Caco-2 (cell line): ENCODE data around the gene UBA1. TPM values are rescaled to one million over a fixed set of nuclear protein-coding genes. Genes with fewer than 3 reads are reported as not detected.

Source experiments
- BruUV-seq: library from RNA; stranded (reverse); fragments of 400-500 nt; replicated peaks from 2 replicates; lab custom pipeline; 2021; lab: Mats Ljungman, UMichigan
- CTCF ChIA-PET: fragments of 300-600 bp; sonication (Branson Sonifier 250); formaldehyde crosslinking; loops from one replicate; lab custom pipeline; 2022; ENCODE audit warnings: antibody characterized with exemption; lab: Charles Lee
- POLR2A ChIA-PET: fragments of 300-600 bp; sonication (Branson Sonifier 250); formaldehyde crosslinking; loops from one replicate; lab custom pipeline; 2022; ENCODE audit warnings: antibody characterized with exemption; lab: Charles Lee
- DNase-seq, 2 experiments: peaks; one replicate each; pipeline versions ENCODE4 v3.0.0 to v3.0.0-alpha.2; 2020 to 2022
- H3K27me3 ChIP-seq: replicated peaks from 2 replicates; pipeline ENCODE4 v1.6.0; 2011; ENCODE audit warnings: low read length; ENCODE audit not compliant: control insufficient read depth, insufficient read depth
- H3K36me3 ChIP-seq: 2 replicates; pipeline ENCODE4 v1.5.1; 2011; ENCODE audit warnings: low read length; ENCODE audit not compliant: control insufficient read depth, insufficient read depth
- H3K4me1 ChIP-seq: fragments of 250-450 bp; sonication (Bioruptor Pico); 2 replicates; pipeline ENCODE4 v1.5.1; 2020; ENCODE audit warnings: mild to moderate bottlenecking
- H3K4me3 ChIP-seq: 2 replicates; pipeline ENCODE4 v1.5.1; 2011; ENCODE audit warnings: low read depth, mild to moderate bottlenecking, control low read depth, low read length
- H3K9me3 ChIP-seq: fragments of 250-450 bp; sonication (Bioruptor Pico); 2 replicates; pipeline ENCODE4 v1.5.1; 2020; ENCODE audit warnings: mild to moderate bottlenecking, moderate library complexity
- H3K27ac Mint-ChIP-seq: one replicate; pipeline ENCODE4 v1.8.0; 2022; ENCODE audit warnings: mixed read lengths; ENCODE audit not compliant: unreplicated experiment
- H3K27me3 Mint-ChIP-seq: one replicate; pipeline ENCODE4 v1.8.0; 2022; ENCODE audit warnings: mixed read lengths; ENCODE audit not compliant: insufficient read depth, unreplicated experiment
- H3K36me3 Mint-ChIP-seq: one replicate; pipeline ENCODE4 v1.8.0; 2022; ENCODE audit warnings: mild to moderate bottlenecking, mixed read lengths; ENCODE audit not compliant: insufficient read depth, unreplicated experiment
- H3K4me1 Mint-ChIP-seq: one replicate; pipeline ENCODE4 v1.8.0; 2022; ENCODE audit warnings: low read depth, mixed read lengths; ENCODE audit not compliant: unreplicated experiment
- H3K4me3 Mint-ChIP-seq: one replicate; pipeline ENCODE4 v1.8.0; 2022; ENCODE audit warnings: mild to moderate bottlenecking, moderate library complexity, mixed read lengths; ENCODE audit not compliant: unreplicated experiment
- H3K9me3 Mint-ChIP-seq: one replicate; pipeline ENCODE4 v1.8.0; 2022; ENCODE audit warnings: mixed read lengths; ENCODE audit not compliant: unreplicated experiment
- intact Hi-C: fragments of 100-400 bp; cut with micrococcal nuclease; formaldehyde crosslinking; loops from one replicate; pipeline ENCODE4 v1.10.0; 2022; ENCODE audit not compliant: unreplicated experiment
- total RNA-seq: library from RNA; stranded (reverse); gene quantifications from 2 replicates; pipeline ENCODE4 v1.2.3, GENCODE V29; 2022
- TF ChIP-seq, protein P1 (sequence below), 2 experiments: fragments of 200-600 bp in 1 of 2; IDR thresholded peaks; 1 replicate in 1 of 2; 2 replicates in 1 of 2; pipeline versions ENCODE4 v1.5.1 to v1.8.0; 2011 to 2022; ENCODE audit warnings: antibody characterized with exemption in 1 of 2, control low read depth in 1 of 2, inconsistent platforms in 1 of 2, low read depth in 1 of 2, low read length in 1 of 2, mild to moderate bottlenecking in 1 of 2, moderate library complexity in 1 of 2; ENCODE audit not compliant: insufficient read depth in 1 of 2, severe bottlenecking in 1 of 2, unreplicated experiment in 1 of 2

Gene UBA1
- total RNA-seq, 1 experiment from 2014 or later = 156 TPM

- Histone ChIP-seq H3K4me3 (no peak overlapping the region), H3K4me1 (no peaks in the 10 kb centered on the region), H3K36me3 (no peaks in the 10 kb centered on the region; the same call in none of the 2 replicates), H3K9me3 (no peaks in the 10 kb centered on the region), H3K27me3 (no peaks in the 10 kb centered on the region)
- H3K27ac Mint-ChIP-seq = no peak overlapping the region
- no peak for DNase-seq
- no peaks in the 10 kb centered on the region for H3K27me3 Mint-ChIP-seq
- no TSS peak for BruUV-seq
- CTCF ChIA-PET = no interaction called here
- POLR2A ChIA-PET = no interaction called here
- no peak overlapping the region for H3K4me3 Mint-ChIP-seq
- TF ChIP-seq, protein P1, sequence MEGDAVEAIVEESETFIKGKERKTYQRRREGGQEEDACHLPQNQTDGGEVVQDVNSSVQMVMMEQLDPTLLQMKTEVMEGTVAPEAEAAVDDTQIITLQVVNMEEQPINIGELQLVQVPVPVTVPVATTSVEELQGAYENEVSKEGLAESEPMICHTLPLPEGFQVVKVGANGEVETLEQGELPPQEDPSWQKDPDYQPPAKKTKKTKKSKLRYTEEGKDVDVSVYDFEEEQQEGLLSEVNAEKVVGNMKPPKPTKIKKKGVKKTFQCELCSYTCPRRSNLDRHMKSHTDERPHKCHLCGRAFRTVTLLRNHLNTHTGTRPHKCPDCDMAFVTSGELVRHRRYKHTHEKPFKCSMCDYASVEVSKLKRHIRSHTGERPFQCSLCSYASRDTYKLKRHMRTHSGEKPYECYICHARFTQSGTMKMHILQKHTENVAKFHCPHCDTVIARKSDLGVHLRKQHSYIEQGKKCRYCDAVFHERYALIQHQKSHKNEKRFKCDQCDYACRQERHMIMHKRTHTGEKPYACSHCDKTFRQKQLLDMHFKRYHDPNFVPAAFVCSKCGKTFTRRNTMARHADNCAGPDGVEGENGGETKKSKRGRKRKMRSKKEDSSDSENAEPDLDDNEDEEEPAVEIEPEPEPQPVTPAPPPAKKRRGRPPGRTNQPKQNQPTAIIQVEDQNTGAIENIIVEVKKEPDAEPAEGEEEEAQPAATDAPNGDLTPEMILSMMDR (IDR thresholded peaks at IDR 0.05; ENCODE audit: insufficient read depth in 1 of 2, low read depth in 1 of 2, low read length in 1 of 2, severe bottlenecking in 1 of 2, unreplicated experiment in 1 of 2) = no peak
- no peaks in the 10 kb centered on the region for H3K9me3 Mint-ChIP-seq
- no peaks in the 10 kb centered on the region for H3K4me1 Mint-ChIP-seq
- peaks cover 59% of the 10 kb centered on the region for H3K36me3 Mint-ChIP-seq
- intact Hi-C loops = no loop called here
Measured at GRCh38 chrX:47181301-47181700, 12.3 kb upstream of the UBA1 start.

DNA sequence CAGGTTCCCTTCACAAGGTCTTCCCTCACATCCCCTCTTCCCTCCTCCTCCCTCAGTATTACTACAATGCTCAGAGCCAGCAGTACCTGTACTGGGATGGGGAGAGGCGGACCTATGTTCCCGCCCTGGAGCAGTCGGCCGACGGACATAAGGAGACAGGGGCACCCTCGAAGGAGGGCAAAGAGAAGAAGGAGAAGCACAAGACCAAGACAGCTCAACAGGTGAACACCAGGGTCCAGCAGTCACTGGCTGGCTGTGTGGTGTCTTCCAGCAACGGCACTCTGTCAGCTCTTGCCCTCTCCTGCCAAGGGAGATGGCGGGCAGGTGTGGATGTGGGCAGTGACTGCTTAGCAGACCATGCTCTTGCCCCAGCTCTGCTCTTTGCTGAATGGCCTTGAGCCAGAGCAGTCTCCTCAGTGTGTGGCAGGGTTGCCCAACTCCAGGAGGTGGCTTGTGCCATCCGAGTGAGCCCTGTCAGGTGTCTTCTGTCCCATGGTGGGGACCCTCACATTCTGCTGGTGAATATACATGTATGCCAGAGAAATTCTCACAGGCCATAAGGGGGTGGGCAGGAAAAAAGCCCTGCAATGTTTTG lies 11.4 kb upstream of the UBA1 start:
- ChIA-PET CTCF (no interaction called here), POLR2A (no interaction called here)
- no peak overlapping the region for H3K4me3 Mint-ChIP-seq
- no peaks in the 10 kb centered on the region; the same call in none of the 2 replicates for H3K36me3 ChIP-seq
- no peak overlapping the region for H3K4me3 ChIP-seq
- H3K4me1 ChIP-seq = no peaks in the 10 kb centered on the region
- no peak for DNase-seq
- H3K27me3 Mint-ChIP-seq = no peaks in the 10 kb centered on the region
- H3K4me1 Mint-ChIP-seq = no peaks in the 10 kb centered on the region
- no peak overlapping the region for H3K27ac Mint-ChIP-seq
- peaks cover 56% of the 10 kb centered on the region for H3K36me3 Mint-ChIP-seq
- TF ChIP-seq, protein P1 (IDR thresholded peaks at IDR 0.05; ENCODE audit: insufficient read depth in 1 of 2, low read depth in 1 of 2, low read length in 1 of 2, severe bottlenecking in 1 of 2, unreplicated experiment in 1 of 2) = no peak
- H3K9me3 ChIP-seq = no peaks in the 10 kb centered on the region
- no peaks in the 10 kb centered on the region for H3K27me3 ChIP-seq
- intact Hi-C loops = no loop called here
- no TSS peak for BruUV-seq
- no peaks in the 10 kb centered on the region for H3K9me3 Mint-ChIP-seq

- Mint-ChIP-seq H3K36me3 (peaks cover 44% of the 10 kb centered on the region), H3K4me3 (no peak overlapping the region), H3K27me3 (no peaks in the 10 kb centered on the region), H3K9me3 (no peaks in the 10 kb centered on the region), H3K4me1 (no peaks in the 10 kb centered on the region), H3K27ac (no peak overlapping the region)
- BruUV-seq = no TSS peak
- POLR2A ChIA-PET = no interaction called here
- H3K9me3 ChIP-seq = no peaks in the 10 kb centered on the region
- H3K4me3 ChIP-seq = no peak overlapping the region
- intact Hi-C loops = no loop called here
- CTCF ChIA-PET = no interaction called here
- TF ChIP-seq, protein P1 (IDR thresholded peaks at IDR 0.05; ENCODE audit: insufficient read depth in 1 of 2, low read depth in 1 of 2, low read length in 1 of 2, severe bottlenecking in 1 of 2, unreplicated experiment in 1 of 2) = no peak
- no peaks in the 10 kb centered on the region for H3K27me3 ChIP-seq
- no peaks in the 10 kb centered on the region for H3K4me1 ChIP-seq
- no peaks in the 10 kb centered on the region; the same call in none of the 2 replicates for H3K36me3 ChIP-seq
- DNase-seq = no peak
Measured at GRCh38 chrX:47184486-47184885, 9.1 kb upstream of the UBA1 start.
